GM21717 (cell line): Measurements from ENCODE around the gene BCL10.
"Not testable (repeated sequence)": the region's sequence is repeated elsewhere in the genome, so short reads cannot be mapped to it uniquely, and the experiment has no call there.

ENCODE experiments used
- ATAC-seq: cut with Tn5 transposase; IDR thresholded peaks from one replicate; pipeline ENCODE4 v1.9.1; 2021; ENCODE audit warnings: mild to moderate bottlenecking, moderate library complexity; ENCODE audit not compliant: unreplicated experiment

Gene BCL10

DNA sequence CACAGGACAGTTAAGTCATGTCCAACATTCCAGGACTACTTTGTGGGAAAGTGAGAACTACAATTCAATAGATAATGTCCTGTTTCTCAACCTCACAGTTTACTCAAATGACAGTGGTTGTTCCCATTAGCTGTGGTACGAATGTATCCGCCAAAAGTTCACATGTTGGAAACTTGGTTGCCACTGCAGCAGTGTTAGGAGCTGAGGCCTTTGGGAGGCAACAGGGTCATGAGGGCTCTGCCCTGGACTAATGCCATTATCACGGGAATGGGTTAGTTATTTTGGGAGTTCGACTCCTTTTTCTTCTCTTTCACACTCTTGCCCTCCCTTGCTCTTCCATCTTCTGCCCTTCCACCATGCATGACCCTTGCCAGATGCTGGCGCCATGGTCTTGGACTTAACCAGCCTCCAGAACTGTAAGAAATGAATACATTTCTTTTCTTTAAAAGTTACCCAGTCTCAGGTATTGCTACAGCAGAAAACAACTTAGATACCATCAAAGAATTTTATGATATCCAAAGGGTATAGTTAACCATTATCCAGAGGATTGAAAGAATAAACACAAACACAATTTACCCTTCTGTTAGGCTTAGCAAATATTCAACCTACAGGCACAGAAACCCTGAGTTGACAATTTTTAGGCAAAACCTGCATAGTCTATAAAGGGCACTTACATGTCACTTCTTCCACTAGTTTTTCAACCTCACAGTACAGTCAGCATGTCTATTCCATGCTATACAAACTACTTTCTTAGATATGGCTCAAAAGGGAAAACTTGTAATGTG lies 7.4 kb downstream of the BCL10 start:
- ATAC-seq = no peak

- no peak for ATAC-seq
Observed at GRCh38 chr1:85267313-85267712, 9.1 kb downstream of the BCL10 start.

DNA sequence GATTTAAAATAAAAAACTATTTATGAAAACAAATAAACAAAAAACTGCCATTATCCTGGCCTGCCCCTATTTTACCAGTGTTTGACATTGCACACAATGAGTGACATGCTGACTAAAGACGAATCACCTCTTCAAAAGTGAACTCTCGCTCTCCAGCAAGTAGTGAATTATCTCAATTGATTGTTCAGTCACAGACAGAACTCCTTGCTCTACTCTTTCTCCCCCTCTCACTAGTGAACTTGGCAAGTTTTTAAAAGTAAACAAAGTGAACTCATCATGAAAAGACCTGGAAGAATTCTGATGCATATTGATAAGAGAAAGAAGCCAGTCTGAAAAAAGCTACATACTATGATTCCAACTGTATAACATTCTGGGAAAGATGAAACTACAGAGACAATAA lies 12.3 kb downstream of the BCL10 start:
- ATAC-seq = no peak

DNA sequence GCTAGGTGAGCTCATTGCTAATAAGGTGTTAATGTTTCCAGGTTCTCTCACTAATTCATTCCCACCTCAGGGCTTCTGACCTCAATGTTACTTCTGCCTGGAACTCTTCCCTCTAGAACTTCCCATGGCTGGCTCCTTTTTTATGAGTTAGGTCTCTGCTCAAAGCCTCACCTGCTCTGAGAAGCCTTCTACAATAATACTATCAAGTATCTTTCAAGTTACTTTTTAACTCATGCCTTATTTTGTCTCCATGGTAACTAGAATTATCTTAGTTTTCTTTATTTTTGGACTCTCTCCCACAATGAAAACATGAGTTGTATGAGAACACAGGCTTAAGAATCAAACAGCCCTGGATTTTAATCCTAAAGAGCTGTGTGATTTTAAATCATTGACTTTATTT lies 13.4 kb downstream of the BCL10 start:
- ATAC-seq = no peak

- no peak for ATAC-seq
Observed at GRCh38 chr1:85259912-85260274, 16.5 kb downstream of the BCL10 start.

- peak; percentile 97 for ATAC-seq
Observed at GRCh38 chr1:85259118-85259911, 17.1 kb downstream of the BCL10 start, which contains the start of gene C1orf52. C1orf52 (minus strand) TSS chr1:85259662; CDS start chr1:85259633, 29 bp downstream.

GRCh38 chr1:85258536-85259117 lies 17.8 kb downstream of the BCL10 start:
- ATAC-seq = no peak

DNA sequence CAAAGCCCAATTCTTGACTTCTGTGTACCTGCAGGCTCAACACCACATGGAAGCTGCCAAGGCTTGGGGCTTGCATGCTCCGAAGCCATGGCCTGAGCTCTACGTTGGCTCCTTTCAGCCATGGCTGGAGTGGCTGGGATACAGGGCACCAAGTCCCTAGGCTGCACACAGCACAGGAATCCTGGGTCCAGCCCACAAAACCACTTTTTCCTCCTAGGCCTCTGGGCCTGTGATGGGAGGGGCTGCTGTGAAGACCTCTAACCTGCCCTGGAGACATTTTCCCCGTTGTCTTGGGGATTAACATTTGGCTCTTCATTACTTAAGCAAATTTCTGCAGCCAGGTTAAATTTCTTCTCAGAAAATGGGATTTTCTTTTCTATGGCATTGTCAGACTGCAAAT lies 27.4 kb downstream of the BCL10 start:
- ATAC-seq = not testable (repeated sequence)

- no peak for ATAC-seq
Observed at GRCh38 chr1:85245891-85246290, 30.5 kb downstream of the BCL10 start.

- no peak for ATAC-seq
Observed at GRCh38 chr1:85245456-85245855, 31.0 kb downstream of the BCL10 start.

DNA sequence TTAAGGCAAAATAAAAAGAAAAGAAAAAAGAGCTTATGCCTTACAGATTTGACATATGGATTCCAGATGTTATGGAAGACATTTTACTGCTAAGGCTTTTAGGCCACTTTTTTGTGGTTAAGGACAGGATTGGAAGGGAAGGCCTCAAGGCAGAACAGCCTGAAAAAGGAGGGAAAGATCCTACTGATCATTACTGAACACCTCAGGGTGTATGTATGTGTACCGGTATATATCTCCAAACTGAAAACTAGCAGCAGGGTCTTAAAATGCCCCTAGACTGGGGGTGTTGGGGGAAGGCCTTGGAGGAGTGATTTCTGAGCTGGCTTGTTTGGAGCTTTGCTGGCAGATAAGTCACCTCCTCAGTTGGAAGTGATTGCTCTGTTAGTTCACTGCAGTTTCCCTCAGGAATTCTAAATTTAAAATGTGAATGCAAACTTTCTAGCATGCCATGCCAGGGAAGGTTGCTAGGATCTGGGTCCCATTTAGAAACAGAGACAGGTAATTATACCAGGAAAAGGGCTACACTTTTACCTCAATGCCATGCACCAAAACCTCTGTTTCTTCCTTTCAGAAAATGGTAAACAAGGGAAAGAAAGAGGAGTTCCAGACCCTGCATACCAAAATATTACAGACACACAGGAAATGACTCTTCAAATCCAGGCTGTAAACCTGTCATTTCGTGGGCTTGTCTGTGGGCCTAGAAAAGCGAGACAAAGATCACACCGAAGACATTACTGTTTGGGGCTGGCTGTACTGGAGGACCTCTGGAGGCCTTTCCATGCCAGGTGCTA lies 32.0 kb downstream of the BCL10 start:
- no peak for ATAC-seq

GRCh38 chr1:85243372-85243771 lies 33.1 kb downstream of the BCL10 start:
- no peak for ATAC-seq

- no peak for ATAC-seq
Observed at GRCh38 chr1:85240643-85241042, 35.8 kb downstream of the BCL10 start.

DNA sequence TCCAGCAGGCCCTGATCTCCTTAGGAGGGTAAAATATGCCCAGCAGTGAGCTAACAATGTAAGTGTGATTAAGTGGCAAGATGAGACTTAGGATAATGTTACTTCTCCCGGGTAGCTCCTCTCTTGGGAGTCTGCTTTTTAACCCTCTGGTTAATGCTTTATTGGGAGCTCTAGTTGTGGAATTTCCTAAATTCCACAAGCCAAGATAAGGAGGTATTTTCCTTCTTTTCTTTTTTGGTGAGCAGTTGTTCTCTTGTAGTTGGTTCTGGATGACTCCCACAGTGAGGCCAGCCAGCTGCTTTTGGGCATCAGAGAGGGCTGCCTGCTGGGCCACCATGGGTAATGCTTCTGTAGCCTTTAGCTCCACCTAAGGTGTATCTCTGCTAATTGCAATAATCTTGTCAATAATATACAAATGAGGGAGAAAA lies 36.2 kb downstream of the BCL10 start:
- ATAC-seq = no peak

- no peak for ATAC-seq
Observed at GRCh38 chr1:85237613-85238012, 38.8 kb downstream of the BCL10 start.

- ATAC-seq = no peak
Observed at GRCh38 chr1:85230305-85230977, 46.0 kb downstream of the BCL10 start.

GRCh38 chr1:85229574-85230097 lies 46.8 kb downstream of the BCL10 start:
- ATAC-seq = no peak

- ATAC-seq = no peak
Observed at GRCh38 chr1:85228972-85229371, 47.5 kb downstream of the BCL10 start.

GRCh38 chr1:85225624-85226380 lies 50.6 kb downstream of the BCL10 start:
- no peak for ATAC-seq
